H1 (cell line): Measurements from ENCODE around the gene MYOG. TPM values are rescaled to one million over a fixed set of nuclear protein-coding genes. Genes with fewer than 3 reads are reported as not detected.

ENCODE experiments used
- CTCF ChIA-PET: fragments of 300-600 bp; sonication (Branson Sonifier 250); formaldehyde crosslinking; loops from one replicate; lab custom pipeline; 2021; ENCODE audit not compliant: partially characterized antibody; lab: Charles Lee
- POLR2A ChIA-PET: fragments of 300-600 bp; sonication (Branson Sonifier 250); formaldehyde crosslinking; loops from one replicate; lab custom pipeline; 2021; ENCODE audit warnings: inconsistent platforms; ENCODE audit not compliant: partially characterized antibody; lab: Charles Lee
- DNase-seq, 2 experiments: peaks; one replicate each; pipeline versions ENCODE4 v3.0.0 to v3.0.0-alpha.2; 2010 to 2022; ENCODE audit warnings: low spot score in 2 of 2, low read depth in 1 of 2, mixed read lengths in 1 of 2
- FAIRE-seq: peaks from 2 replicates; lab custom pipeline; 2011; peaks lifted over from hg19 to GRCh38; lab: Jason Lieb, UNC
- H2AFZ ChIP-seq: 2 replicates; pipeline ENCODE4 v1.8.1; 2012; ENCODE audit warnings: low read length, inconsistent platforms
- H2AK5ac ChIP-seq: 2 replicates; pipeline ENCODE4 v1.6.1; 2013; ENCODE audit warnings: low read depth, low read length
- H2BK120ac ChIP-seq: replicated peaks from 2 replicates; pipeline ENCODE3; 2013; ENCODE audit warnings: low read depth, low read length, inconsistent platforms
- H2BK12ac ChIP-seq: 2 replicates; pipeline ENCODE4 v1.6.1; 2013; ENCODE audit warnings: low read depth, low read length
- H2BK15ac ChIP-seq: 2 replicates; pipeline ENCODE4 v1.6.1; 2013; ENCODE audit warnings: low read length
- H2BK20ac ChIP-seq: 2 replicates; pipeline ENCODE4 v1.6.1; 2013; ENCODE audit warnings: low read length
- H2BK5ac ChIP-seq: 2 replicates; pipeline ENCODE4 v1.6.1; 2013; ENCODE audit warnings: low read depth, low read length
- H3K14ac ChIP-seq: 2 replicates; pipeline ENCODE4 v1.6.1; 2013; ENCODE audit warnings: inconsistent platforms; ENCODE audit not compliant: insufficient read length
- H3K18ac ChIP-seq: 2 replicates; pipeline ENCODE4 v1.6.1; 2013; ENCODE audit warnings: low read length; ENCODE audit errors: extremely low read depth
- H3K23ac ChIP-seq: 2 replicates; pipeline ENCODE4 v1.6.1; 2013; ENCODE audit warnings: inconsistent platforms; ENCODE audit not compliant: insufficient read length
- H3K23me2 ChIP-seq: 2 replicates; pipeline ENCODE4 v1.6.1; 2013; ENCODE audit warnings: low read depth, low read length
- H3K27ac ChIP-seq: 2 replicates; pipeline ENCODE4 v1.6.1; 2011; ENCODE audit warnings: low read depth, low read length, inconsistent platforms
- H3K27me3 ChIP-seq, 4 experiments: replicated peaks in 1 of 4; 1 replicate in 1 of 4; 2 replicates in 3 of 4; pipeline versions ENCODE4 v1.6.1 to v1.8.1; 2011 to 2013; ENCODE audit warnings: low read length in 3 of 4, mild to moderate bottlenecking in 3 of 4, inconsistent platforms in 2 of 4, mixed read lengths in 2 of 4, moderate library complexity in 1 of 4; ENCODE audit not compliant: control insufficient read depth in 3 of 4, insufficient read depth in 3 of 4; ENCODE audit errors: extremely low read depth in 1 of 4
- H3K36me3 ChIP-seq, 4 experiments: 2 replicates each; pipeline versions ENCODE4 v1.6.1 to v1.8.1; 2011 to 2013; ENCODE audit warnings: mild to moderate bottlenecking in 4 of 4, low read length in 3 of 4, moderate library complexity in 2 of 4, control low read depth in 1 of 4, inconsistent platforms in 1 of 4; ENCODE audit not compliant: insufficient read depth in 4 of 4, control insufficient read depth in 2 of 4
- H3K4ac ChIP-seq: replicated peaks from 2 replicates; pipeline ENCODE3; 2013; ENCODE audit warnings: low read length, low read depth, mixed read lengths, inconsistent platforms; ENCODE audit not compliant: insufficient read length
- H3K4me1 ChIP-seq, 4 experiments: replicated peaks in 1 of 4; 1 replicate in 1 of 4; 2 replicates in 3 of 4; pipeline versions ENCODE4 v1.6.1 to v1.8.1; 2011 to 2013; ENCODE audit warnings: low read length in 3 of 4, inconsistent platforms in 2 of 4, mixed read lengths in 1 of 4; ENCODE audit not compliant: insufficient read depth in 4 of 4, control insufficient read depth in 3 of 4
- H3K4me2 ChIP-seq, 2 experiments: 2 replicates each; pipeline versions ENCODE4 v1.6.1 to v1.8.1; 2011 to 2013; ENCODE audit warnings: low read depth in 2 of 2, low read length in 2 of 2, control low read depth in 1 of 2, inconsistent platforms in 1 of 2, mild to moderate bottlenecking in 1 of 2; ENCODE audit not compliant: insufficient read depth in 1 of 2
- H3K4me3 ChIP-seq, 4 experiments: fragments of 200-600, 300-600 bp in 1 of 4; sonication (generic), shearing (Covaris generic), sonication (Bioruptor Twin) in 1 of 4; 2 replicates each; pipeline versions ENCODE4 v1.5.1 to v1.8.1; 2011 to 2016; ENCODE audit warnings: low read length in 4 of 4, low read depth in 3 of 4, control low read depth in 2 of 4, inconsistent platforms in 2 of 4, mild to moderate bottlenecking in 2 of 4, mixed read lengths in 1 of 4, moderate library complexity in 1 of 4; ENCODE audit not compliant: insufficient read depth in 2 of 4; ENCODE audit errors: extremely low read depth in 1 of 4
- H3K56ac ChIP-seq: replicated peaks from 2 replicates; pipeline ENCODE3; 2013; ENCODE audit warnings: low read depth, mild to moderate bottlenecking, mixed read lengths, low read length, inconsistent platforms; ENCODE audit not compliant: insufficient read length
- H3K79me1 ChIP-seq: 2 replicates; pipeline ENCODE4 v1.6.1; 2013; ENCODE audit warnings: low read depth, low read length, control low read depth
- H3K79me2 ChIP-seq, 2 experiments: 2 replicates each; pipeline versions ENCODE4 v1.6.1 to v1.8.1; 2012 to 2013; ENCODE audit warnings: low read length in 2 of 2, mild to moderate bottlenecking in 2 of 2, inconsistent platforms in 1 of 2; ENCODE audit not compliant: insufficient read depth in 2 of 2, control insufficient read depth in 1 of 2
- H3K9ac ChIP-seq, 4 experiments: replicated peaks in 1 of 4; 1 replicate in 1 of 4; 2 replicates in 3 of 4; pipeline versions ENCODE4 v1.6.1 to v1.8.1; 2011 to 2013; ENCODE audit warnings: low read depth in 3 of 4, low read length in 3 of 4, control low read depth in 2 of 4, mild to moderate bottlenecking in 2 of 4, moderate library complexity in 2 of 4, inconsistent platforms in 1 of 4; ENCODE audit errors: extremely low read depth in 1 of 4
- H3K9me3 ChIP-seq, 2 experiments: 2 replicates each; pipeline versions ENCODE4 v1.6.1 to v1.8.1; 2012 to 2013; ENCODE audit warnings: mild to moderate bottlenecking in 2 of 2, moderate library complexity in 2 of 2, control low read depth in 1 of 2, inconsistent platforms in 1 of 2, low read depth in 1 of 2, low read length in 1 of 2, mixed read lengths in 1 of 2; ENCODE audit not compliant: insufficient read depth in 2 of 2
- H4K20me1 ChIP-seq, 2 experiments: replicated peaks in 1 of 2; 2 replicates each; pipeline versions ENCODE3 to v1.8.1; 2011 to 2013; ENCODE audit warnings: inconsistent platforms in 2 of 2, low read length in 2 of 2, mild to moderate bottlenecking in 1 of 2; ENCODE audit not compliant: insufficient read depth in 2 of 2, control insufficient read depth in 1 of 2
- H4K5ac ChIP-seq: 2 replicates; pipeline ENCODE4 v1.6.1; 2013; ENCODE audit warnings: low read length, low read depth, mixed read lengths, inconsistent platforms; ENCODE audit not compliant: insufficient read length
- H4K8ac ChIP-seq: 2 replicates; pipeline ENCODE4 v1.8.0; 2013; ENCODE audit warnings: mild to moderate bottlenecking, moderate library complexity, low read length, inconsistent platforms; ENCODE audit not compliant: insufficient read depth; ENCODE audit errors: extremely low read depth
- H4K91ac ChIP-seq: replicated peaks from 2 replicates; pipeline ENCODE3; 2013; ENCODE audit warnings: low read length, mixed read lengths, inconsistent platforms; ENCODE audit not compliant: insufficient read length
- BCL11A ChIP-seq, 2 experiments: IDR thresholded peaks; one replicate each; pipeline ENCODE4 v1.6.1; 2011; ENCODE audit warnings: low read depth in 2 of 2, low read length in 2 of 2, mild to moderate bottlenecking in 2 of 2
- CBX8 ChIP-seq: fragments of 300-800, 300-1000 bp; sonication (generic); IDR thresholded peaks from 2 replicates; pipeline ENCODE4 v1.7.1; 2016; ENCODE audit warnings: low read depth, low read length, borderline replicate concordance
- CHD2 ChIP-seq: IDR thresholded peaks from 2 replicates; pipeline ENCODE4 v1.6.1; 2012; ENCODE audit warnings: low read length, improper control_type of control experiment
- CREB1 ChIP-seq: IDR thresholded peaks from 2 replicates; pipeline ENCODE4 v1.6.1; 2012; ENCODE audit warnings: inconsistent platforms
- JUND ChIP-seq: IDR thresholded peaks from 2 replicates; pipeline ENCODE4 v1.6.1; 2011; ENCODE audit warnings: mild to moderate bottlenecking, improper control_type of control experiment, low read length
- RBBP5 ChIP-seq: IDR thresholded peaks from 2 replicates; pipeline ENCODE4 v1.7.1; 2012; ENCODE audit warnings: low read depth, mild to moderate bottlenecking, inconsistent platforms, low read length, moderate library complexity, borderline replicate concordance
- SAP30 ChIP-seq: fragments of 300-600 bp; sonication (generic); IDR thresholded peaks from 2 replicates; pipeline ENCODE4 v1.7.1; 2012; ENCODE audit warnings: low read length, moderate library complexity, mild to moderate bottlenecking, inconsistent platforms; ENCODE audit not compliant: insufficient read depth, insufficient replicate concordance
- SIRT6 ChIP-seq: IDR thresholded peaks from one replicate; pipeline ENCODE4 v1.7.1; 2012; ENCODE audit warnings: low read length, inconsistent platforms
- SP2 ChIP-seq: IDR thresholded peaks from 2 replicates; pipeline ENCODE4 v1.6.1; 2012; ENCODE audit warnings: mild to moderate bottlenecking, low read length, inconsistent platforms
- SRF ChIP-seq: IDR thresholded peaks from 2 replicates; pipeline ENCODE4 v1.6.1; 2011; ENCODE audit warnings: mild to moderate bottlenecking, low read depth, low read length, moderate library complexity
- YY1 ChIP-seq: IDR thresholded peaks from 2 replicates; pipeline ENCODE4 v1.6.1; 2011; ENCODE audit warnings: low read depth, mild to moderate bottlenecking, low read length
- WGBS, 2 experiments: shearing (Covaris generic) in 1 of 2; methylation state at CpG; one replicate each; pipeline versions ENCODE4 v1.1.6 to v1.1.7; 2013 to 2015; ENCODE audit warnings: low lambda C conversion rate in 2 of 2, mixed read lengths in 2 of 2, inconsistent platforms in 1 of 2, low coverage in 1 of 2, missing lambda C conversion rate in 1 of 2; ENCODE audit not compliant: insufficient replicate concordance in 2 of 2, insufficient coverage in 1 of 2, insufficient read length in 1 of 2; ENCODE audit errors: extremely low coverage in 1 of 2, missing lambda C conversion rate in 1 of 2; 5-methylcytosine and 5-hydroxymethylcytosine counted together
- polyA plus RNA-seq, 7 experiments: library from polyadenylated mRNA; depleted of rRNA in 3 of 7; stranded (reverse) in 5 of 7; unstranded in 2 of 7; fragments of >200 nt in 5 of 7; fragments of 200-250 nt in 2 of 7; gene quantifications; 1 replicate in 5 of 7; 2 replicates in 1 of 7; 4 replicates in 1 of 7; pipeline versions ENCODE4 v1.2.1 to v1.2.3, GENCODE V29; 2011 to 2013; ENCODE audit warnings: missing spikeins in 2 of 7, mixed read lengths in 2 of 7
- total RNA-seq: library from RNA; stranded (reverse); fragmentation: NEBNext Ultra II Directional; extraction: Animal tissue kit (Norgen Biotek cat#: 25700); gene quantifications from 2 replicates; pipeline ENCODE4 v1.2.1, GENCODE V29; 2021
- TF ChIP-seq, protein P1 (sequence below): IDR thresholded peaks from 2 replicates; pipeline ENCODE4 v1.6.1; 2012; ENCODE audit warnings: inconsistent platforms
- TF ChIP-seq, protein P2 (sequence below): IDR thresholded peaks from 2 replicates; pipeline ENCODE4 v1.6.1; 2012; ENCODE audit warnings: low read length, inconsistent platforms

MYOG gene
- total and polyA plus RNA-seq, 2 of the 8 experiments (the other 6 are each of a cell fraction or from before 2014, with no cell fraction given), result not detected

DNA sequence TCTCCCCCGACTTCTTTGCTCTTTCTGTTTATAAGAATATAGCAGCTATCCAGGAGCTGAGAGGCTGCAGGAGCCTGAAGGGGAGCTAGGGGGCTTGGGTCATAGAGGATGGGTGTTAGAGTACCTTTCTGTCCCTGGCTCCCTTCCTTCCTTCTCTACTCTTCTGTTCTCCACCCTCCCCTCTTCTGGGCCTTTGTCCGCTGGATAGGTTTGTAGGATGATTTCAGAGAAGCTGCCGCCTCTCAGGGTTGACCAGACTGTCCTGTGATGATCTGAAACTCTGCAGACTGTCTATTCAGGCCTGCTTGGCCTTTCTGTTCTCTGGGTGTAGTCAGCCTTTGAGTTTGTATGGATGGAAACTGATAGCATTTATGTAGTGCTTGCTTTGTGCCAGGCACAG lies 33.2 kb downstream of the MYOG start:
- Histone ChIP-seq H3K56ac (no peak overlapping the region), H3K27ac (no peak overlapping the region), H3K4ac (peak overlapping the region; percentile 44), H2BK15ac (no peak overlapping the region), H4K5ac (no peak overlapping the region), H3K9ac (no peak overlapping the region), H2BK120ac (no peak overlapping the region), H3K79me1 (no peaks in the 10 kb centered on the region), H3K23me2 (no peaks in the 10 kb centered on the region), H3K14ac (no peak overlapping the region), H3K9me3 (no peaks in the 10 kb centered on the region), H4K20me1 (no peaks in the 10 kb centered on the region), H2AK5ac (no peak overlapping the region), H3K27me3 (no peaks in the 10 kb centered on the region), H2BK20ac (no peak overlapping the region), H3K4me3 (no peak overlapping the region), H2BK5ac (no peak overlapping the region), H3K23ac (no peak overlapping the region), H3K4me1 (peaks cover 13 to 34% (median 22%) of the 10 kb centered on the region in 4 experiments), H2AFZ (no peak overlapping the region), H4K91ac (no peak overlapping the region), H3K79me2 (no peaks in the 10 kb centered on the region), H2BK12ac (no peak overlapping the region), H3K36me3 (no peaks in the 10 kb centered on the region), H4K8ac (no peak overlapping the region), H3K4me2 (no peak overlapping the region), H3K18ac (no peak overlapping the region)
- WGBS, 2 experiments, result 89% methylated on average over 3 of the region's 3 CpGs; no CpG with 5 or more reads in 1 of the 2 experiments
- ChIA-PET CTCF (interaction anchor here (0.7 to 49.7 kb wide), 13 partner anchors 3 to 287 kb away, joined by 3 to 1089 read pairs (median 6); partner anchors contain the start of genes ADORA1, MYOG and PPFIA4), POLR2A (interaction anchor here (0.7 kb wide), 1 partner anchor 45 kb away, joined by 3 read pairs; the partner anchor contains the start of gene TMEM183A)
- DNase-seq, result no peak
- FAIRE-seq, result no peak
- no peak for TF ChIP-seq BCL11A (IDR thresholded peaks at IDR 0.05; ENCODE audit: low read depth in 2 of 2, low read length in 2 of 2)
- no peak for TF ChIP-seq CREB1
- TF ChIP-seq, protein P1, sequence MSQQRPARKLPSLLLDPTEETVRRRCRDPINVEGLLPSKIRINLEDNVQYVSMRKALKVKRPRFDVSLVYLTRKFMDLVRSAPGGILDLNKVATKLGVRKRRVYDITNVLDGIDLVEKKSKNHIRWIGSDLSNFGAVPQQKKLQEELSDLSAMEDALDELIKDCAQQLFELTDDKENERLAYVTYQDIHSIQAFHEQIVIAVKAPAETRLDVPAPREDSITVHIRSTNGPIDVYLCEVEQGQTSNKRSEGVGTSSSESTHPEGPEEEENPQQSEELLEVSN, result no peak
- TF ChIP-seq SP2, result no peak
- TF ChIP-seq JUND, result no peak
- no peak for TF ChIP-seq SRF
- no peak for TF ChIP-seq SIRT6
- no peak for TF ChIP-seq CBX8
- TF ChIP-seq, protein P2, sequence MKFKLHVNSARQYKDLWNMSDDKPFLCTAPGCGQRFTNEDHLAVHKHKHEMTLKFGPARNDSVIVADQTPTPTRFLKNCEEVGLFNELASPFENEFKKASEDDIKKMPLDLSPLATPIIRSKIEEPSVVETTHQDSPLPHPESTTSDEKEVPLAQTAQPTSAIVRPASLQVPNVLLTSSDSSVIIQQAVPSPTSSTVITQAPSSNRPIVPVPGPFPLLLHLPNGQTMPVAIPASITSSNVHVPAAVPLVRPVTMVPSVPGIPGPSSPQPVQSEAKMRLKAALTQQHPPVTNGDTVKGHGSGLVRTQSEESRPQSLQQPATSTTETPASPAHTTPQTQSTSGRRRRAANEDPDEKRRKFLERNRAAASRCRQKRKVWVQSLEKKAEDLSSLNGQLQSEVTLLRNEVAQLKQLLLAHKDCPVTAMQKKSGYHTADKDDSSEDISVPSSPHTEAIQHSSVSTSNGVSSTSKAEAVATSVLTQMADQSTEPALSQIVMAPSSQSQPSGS, result no peak
- TF ChIP-seq RBBP5, result no peak
- no peak for TF ChIP-seq CHD2
- no peak for TF ChIP-seq SAP30
- TF ChIP-seq YY1, result no peak
